ENCODE results near the gene CMIP.
A peak's percentile ranks its signal among the peaks of the same experiment; 100 is the strongest.
"Not testable (repeated sequence)": the region's sequence is repeated elsewhere in the genome, so short reads cannot be mapped to it uniquely, and the experiment has no call there.

The CMIP gene

DNA sequence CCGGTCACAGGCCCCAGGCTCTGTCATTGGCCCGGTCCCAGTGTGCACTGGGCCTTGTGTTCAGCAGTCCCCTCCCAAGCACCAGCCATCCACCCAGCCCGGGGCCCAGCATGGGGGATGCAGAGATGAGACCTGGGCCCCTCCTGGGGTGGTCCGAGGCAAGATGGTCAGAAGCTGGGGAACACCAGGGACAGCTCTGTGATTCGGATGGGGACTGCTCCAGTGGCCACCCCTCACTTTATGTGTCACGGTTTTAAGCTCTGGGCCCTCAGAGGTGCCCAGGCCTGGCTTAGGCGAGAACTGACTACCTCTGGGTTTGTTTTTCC, 242.5 kb downstream of the CMIP start:
- no peak for DNase-seq (ENCODE audit: low spot score)

DNA sequence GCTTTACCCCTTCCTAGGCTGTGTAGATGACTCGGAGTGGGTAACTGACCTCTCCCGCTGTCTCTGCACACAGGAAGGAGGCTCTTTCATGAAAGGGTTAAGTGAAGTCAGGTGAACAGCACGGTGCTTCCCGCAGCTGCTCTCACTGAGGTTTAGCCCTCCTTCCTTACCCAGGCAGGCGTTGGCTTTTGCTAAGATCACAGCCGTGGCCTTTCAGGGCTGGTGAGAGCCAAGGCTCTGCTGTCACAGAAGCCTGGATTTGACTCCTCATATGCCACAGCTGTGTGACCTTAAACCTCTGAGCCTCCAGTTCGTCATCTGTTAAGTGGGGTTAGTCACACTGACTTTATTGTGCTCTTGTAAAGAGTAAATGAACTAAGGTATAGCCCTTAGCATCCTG, 243.6 kb downstream of the CMIP start:
- no peak for DNase-seq (ENCODE audit: low spot score)

DNA sequence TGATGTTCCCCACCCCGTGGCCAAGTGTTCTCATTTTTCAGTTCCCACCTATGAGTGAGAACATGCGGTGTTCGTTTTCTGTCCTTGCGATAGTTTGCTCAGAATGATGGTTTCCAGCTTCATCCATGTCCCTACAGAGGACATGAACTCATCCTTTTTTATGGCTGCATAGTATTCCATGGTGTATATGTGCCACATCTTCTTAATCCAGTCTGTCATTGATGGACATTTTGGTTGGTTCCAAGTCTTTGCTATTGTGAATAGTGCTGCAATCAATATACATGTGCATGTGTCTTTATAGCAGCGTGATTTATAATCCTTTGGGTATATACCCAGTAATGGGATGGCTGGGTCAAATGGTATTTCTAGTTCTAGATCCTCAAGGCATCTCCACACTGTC, 244.2 kb downstream of the CMIP start:
- DNase-seq (ENCODE audit: low spot score): not testable (repeated sequence)

DNA sequence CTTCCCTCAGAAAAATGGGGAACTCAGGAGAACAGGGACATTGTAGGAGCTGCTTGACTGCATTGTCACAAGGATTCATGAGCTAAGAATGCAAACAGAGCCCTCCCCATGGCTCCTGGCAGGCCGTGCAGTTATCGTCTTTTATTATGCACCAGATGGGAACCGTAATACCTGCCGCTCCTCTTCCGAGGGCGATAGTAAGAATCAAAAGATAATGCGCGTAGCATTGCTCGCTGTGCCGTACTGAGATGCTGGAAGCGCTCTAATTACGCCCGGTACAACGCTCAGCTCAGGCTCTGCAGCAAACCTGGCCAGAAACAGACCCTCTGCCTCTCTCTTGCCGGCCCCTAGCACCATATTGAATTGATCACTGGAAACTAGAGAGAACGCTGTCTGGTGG, 247.4 kb downstream of the CMIP start:
- no peak for DNase-seq (ENCODE audit: low spot score)

DNA sequence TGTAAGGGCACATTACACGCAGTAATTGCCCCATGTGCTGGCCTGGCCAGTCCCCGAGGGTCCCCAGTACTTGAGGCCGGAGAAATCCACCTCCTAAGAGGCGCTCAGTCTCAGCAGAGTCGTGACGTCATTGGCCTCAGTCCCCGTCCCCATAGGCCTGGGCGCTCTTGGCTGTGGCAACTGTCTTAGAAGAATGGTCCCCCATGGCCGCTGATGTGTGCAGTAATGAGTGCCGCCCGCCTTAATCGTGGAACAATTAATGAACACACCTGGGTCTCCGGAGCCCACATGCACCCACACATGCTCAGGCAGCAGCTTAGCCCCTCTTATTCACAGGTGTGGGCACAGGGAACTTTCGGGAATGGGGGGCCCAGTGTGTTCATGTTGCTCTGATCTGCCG, 248.0 kb downstream of the CMIP start:
- DNase-seq (ENCODE audit: low spot score): no peak

DNA sequence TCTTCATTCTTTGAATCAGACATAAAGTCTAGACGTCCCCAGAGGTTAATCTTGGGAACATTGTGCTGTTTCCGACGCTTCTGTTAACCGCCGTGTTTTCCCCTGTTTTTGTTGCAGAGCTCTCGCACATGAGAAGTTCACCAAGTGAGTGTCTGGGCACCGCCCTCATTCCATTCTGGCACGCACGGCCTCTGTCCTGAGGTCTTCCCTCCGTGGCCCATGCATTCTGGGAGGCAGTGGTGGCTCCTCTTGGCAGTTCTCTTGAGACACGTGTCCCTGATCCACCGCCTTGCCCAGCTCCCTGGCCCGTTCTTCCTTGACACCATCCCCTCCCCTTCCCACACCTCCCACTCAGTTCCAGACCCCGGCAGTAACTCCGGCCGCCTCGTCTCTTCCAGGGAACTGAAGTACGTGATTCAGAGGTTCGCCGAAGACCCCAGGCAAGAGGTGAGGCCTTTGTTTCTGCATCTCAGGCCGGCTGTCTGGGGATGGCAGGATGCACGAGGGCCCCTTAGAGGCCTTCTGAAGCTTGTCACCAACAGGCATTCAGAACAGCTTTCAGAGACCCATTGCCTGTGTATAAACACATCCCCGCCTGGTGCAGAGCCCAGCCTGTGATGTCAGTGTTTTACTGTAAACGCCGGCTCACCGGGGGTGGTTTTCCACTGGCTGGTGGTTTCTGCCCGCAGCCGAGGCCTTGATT, 248.6 kb downstream of the CMIP start:
- no peak for DNase-seq (ENCODE audit: low spot score)

DNA sequence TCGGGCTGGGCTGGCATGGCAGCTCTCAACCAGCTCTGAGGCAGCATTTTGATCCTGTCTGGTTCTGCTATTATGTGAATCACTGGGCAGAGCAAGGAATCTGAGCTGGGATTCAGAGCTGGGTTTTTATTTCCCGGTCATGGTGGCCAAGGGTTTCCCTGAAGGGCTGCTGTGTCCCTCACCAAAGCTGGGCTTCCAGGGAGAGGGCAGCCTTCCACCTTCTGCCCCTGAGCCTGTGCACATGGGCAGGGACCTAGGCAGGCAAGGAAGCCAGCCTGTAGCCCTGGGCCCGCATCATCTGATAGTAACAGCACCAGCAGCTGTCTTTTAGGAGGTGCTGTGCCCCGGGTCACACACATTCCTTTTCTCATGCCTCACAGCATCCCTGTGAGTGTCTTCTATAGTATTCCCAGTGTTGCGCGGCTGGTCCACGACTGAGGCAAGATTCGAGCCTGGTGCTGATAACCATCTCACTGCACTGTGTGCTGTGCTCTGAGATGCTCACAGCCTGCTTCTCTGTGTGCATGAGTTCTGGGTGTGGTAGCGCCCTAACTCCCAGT, 249.2 kb downstream of the CMIP start:
- DNase-seq (ENCODE audit: low spot score): no peak

DNA sequence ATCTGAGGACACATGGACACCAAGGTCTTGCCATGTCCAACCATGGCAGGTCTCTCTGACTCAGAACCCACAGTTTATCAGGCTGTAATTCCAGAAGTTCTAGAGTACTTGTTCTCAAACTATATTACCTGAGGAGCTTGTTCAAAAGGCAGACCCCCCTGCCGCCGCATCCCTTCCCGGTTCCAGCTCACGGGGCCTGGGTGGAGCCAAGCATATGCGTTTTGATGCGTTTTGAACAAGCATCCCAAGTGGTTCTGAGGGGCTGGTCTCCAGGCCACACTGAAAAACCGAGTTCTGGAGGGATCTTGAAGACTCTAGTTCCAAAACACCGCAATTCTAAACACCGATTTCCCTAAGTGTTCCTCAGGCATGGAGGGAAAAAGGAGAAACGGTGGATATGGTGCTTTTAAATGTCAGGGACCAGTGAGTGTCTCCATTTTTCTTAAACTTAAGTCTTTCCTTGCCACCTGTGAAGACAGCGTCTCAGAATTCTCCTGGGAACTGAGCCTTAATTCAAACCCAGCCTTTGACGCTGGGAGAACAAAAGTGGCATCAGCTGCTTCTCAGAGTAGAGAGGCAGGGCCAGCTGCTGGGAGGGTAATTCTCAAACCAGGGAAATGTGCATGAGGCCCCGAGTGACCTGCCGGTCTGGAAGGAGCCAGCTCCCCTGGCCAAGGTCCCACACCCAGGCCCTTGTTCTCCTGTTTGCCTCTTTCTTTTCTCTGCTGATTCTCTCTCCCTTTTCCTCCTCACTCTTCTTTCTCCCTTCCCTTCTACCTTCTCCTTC, 250.1 kb downstream of the CMIP start:
- DNase-seq (ENCODE audit: low spot score): no peak

DNA sequence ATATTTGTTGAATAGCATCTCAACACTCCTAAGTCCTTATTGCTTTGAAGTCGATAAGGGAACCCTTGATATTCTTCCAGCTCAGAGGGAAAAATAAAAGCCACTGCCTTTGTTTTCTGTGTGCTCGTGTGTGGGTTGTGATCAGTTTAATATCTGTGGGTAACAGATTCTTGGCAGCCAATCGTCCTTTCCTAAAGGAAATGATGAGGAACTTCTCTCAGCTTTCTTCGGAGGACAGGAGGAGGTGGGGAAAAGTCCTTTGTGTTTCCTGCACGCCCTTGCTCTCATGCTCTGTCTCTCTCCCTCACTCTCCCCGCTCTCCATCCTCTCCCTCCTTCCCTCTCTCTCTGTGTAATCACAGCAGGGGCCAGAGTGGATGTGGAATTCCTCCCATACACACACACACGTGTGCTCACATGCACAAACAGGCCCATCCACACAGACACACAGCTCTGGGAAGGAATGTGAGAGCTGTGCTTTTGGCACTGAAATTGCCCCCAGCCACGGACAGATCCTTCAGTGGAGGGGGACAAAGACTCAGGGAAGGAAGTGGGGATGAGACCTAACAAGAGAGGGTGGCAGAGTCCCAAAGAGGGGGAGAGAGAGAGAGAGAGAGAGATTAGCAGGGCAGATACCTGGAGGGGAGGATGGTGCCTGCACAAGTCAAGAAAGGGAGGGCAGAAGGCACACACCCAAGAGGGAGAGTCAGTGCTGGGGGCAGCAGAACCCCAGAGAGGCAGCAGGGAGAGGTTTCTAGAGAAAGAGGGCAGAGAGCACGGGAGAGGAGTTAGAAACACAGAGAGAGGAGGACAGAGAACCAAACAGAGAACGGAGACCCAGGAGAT, 250.9 kb downstream of the CMIP start:
- no peak for DNase-seq (ENCODE audit: low spot score)

DNA sequence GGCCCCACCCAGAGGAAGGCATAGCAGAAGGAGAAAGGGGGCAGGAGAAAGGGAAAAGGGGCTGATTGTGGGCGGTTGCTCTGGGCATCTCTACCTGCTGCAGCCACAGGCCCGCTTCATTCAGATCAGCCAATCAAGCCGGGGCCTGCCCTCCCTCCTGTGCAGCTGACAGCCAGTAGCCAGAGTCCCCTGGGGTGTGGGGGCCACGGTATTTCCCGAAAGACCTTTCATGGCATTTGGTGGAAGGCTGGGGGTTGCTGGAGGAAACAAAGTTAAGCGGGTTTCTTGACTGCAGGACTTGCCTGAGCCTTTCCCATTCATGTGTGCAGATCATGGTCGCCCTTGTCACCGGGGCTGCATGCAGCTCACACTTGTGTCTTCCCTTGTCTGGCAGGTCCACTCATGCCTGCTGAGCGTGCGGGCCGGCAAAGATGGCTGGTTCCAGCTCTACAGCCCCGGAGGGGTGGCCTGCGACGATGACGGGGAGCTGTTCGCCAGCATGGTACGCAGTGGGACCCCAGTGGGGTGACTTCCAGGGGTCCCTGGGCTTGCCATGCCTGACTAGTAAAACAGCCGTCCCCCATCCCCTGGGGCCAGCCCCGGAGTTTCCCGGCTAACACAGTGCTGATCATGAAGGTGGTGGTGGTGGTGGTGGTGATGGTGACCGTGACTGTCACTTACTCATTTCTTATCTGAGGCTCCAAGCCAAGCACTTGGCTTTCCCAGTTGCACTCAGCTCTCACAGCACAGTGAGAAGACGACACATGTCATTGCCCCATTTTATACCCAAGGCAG, 251.8 kb downstream of the CMIP start:
- DNase-seq (ENCODE audit: low spot score): no peak

DNA sequence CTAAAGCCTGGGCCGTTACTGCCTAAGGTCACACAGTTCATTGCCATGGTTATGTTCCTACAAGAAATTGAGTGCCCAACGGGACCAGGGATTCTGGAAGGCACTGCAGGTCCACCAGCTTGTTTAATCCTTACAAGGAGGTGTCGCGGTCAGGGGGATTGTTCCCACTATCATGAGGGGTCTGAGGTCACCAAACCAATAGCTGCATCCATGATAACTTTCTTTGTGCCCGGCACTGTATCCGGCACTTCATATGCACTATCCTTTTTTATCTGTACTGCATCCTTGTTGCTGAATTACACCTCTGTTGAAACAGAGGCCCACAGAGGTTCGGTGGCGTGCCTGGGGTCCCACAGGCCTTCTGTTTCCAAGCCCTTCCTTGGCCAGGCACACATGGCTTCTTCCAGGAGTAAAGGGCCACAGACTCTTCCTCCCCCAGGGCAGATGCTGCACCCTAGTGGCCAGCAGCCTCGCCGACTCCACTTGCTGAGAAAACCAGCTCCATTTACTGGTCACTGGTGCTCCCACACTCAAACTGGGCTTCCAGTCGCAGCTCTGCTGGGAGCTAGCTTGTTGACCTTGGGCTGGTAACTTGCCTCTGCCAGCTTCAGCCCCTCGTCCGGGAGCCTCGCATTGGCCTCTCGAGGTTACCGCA, 252.5 kb downstream of the CMIP start:
- DNase-seq (ENCODE audit: low spot score): peak; percentile 66

DNA sequence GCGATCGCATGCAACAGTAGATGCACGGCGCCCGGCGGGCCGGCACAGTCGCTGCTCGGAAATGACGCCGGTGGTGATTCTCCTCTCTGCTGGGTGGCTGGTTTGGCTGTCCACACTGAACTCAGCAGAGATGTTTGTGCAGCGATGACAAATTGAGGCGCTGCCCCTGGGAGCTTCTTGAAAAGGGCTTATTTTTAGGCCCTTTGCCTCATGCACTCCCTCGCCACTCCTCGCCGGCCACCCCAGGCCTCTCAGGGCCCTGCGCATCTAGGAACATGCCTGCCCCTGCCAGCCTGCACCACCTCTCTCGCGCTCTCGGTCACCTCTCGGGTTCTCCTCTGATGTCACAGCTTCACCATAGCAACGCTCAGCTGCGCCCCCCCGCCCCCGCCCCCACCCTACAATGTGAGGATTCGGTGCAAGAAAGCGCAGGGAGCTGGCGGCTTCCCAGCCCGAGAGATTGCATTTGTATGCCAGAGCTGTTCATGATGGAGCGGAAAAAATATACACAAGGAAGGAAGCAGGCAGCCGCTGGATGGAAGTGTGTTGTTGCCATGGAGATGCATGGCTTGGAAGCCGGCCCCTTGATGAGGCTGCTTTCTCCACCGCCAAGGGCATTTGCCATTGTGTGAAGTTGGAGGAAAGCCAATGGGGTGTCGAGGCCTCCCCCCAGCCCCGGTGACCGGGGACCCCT, 253.2 kb downstream of the CMIP start:
- DNase-seq (ENCODE audit: low spot score): no peak

DNA sequence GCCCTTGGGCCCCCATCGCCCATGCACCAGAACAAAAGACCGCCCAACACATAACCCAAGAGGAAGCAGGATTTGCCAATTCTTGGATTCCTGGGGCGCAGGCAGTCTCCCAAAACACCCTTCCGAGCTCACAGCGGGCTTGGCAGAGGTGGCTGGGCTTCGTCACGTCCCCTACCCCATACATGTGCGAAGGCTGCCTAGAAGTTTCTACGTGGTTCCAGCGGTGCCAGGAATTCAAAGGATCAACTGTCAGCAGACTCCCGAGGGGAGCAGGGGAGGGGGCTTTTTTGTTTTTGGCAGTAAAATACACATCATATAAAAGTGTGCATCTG, 253.7 kb downstream of the CMIP start:
- DNase-seq (ENCODE audit: low spot score): no peak

DNA sequence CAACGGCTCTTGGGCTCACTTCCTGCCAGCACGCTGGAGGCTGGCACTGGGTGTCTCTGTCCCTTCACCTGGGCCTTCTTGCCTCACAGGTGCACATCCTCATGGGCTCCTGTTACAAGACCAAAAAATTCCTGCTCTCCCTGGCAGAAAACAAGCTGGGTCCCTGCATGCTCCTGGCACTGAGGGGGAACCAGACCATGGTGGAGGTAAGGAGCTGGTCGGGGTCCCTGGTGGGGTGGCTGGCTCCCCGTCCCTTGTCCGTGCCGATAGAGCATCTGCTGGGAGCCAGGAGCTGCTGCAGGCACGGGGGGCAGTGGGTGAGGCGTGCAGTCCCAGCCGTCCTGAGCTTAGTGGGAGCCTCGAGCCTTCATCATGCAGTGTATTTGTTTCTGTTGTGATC, 255.0 kb downstream of the CMIP start:
- no peak for DNase-seq (ENCODE audit: low spot score)

DNA sequence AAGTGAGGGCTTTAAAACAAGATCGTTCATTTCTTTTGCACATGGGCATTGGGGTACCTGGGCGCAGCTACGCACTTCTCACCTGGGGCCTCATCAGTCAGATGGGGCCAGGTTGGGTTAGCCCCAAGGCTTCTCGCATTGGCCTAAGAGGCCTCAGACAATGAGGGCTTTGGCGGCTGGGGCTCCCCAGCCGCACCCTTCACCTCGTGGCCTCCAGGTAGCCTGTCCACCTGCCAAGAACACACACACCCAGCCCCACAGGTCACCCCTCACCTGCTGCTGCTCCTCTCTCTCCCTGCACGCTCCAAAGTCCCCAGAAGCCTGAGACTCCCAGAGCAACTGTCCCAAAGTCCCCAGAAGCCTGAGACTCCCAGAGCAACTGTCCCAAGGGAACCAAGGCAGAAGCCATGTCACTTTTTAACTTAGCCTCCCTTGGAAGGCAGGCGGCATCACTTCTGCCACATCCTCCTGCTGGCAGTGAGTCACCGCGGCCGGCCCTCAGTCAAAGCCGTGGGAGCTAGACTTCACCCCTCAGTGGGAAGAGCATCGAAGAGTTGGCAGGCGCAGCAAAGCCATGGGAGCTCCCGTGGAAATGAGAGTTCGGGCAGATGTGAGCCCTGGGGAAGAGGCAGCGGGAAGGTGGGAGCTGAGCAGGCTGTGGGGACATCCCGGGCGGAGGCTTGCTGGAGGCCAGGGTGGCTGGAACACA, 255.6 kb downstream of the CMIP start:
- no peak for DNase-seq (ENCODE audit: low spot score)

DNA sequence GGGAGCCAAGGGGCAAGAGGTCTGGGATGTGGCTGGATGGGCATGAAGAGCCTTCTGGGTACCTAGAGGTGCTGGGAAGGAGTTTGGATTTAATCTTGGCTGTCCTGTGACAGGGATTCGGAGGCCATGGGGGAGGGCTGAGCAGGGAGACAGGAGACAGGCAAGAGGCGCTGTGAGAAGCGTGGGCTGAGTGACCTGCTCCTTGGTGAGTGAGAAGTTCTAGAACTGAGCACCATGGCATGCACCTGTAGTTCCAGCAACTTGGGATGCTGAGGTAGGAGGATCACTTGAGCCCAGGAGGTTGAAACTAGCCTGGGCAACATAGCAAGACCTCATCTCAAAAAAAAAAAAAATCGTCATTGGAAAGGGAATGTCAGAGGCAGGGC, 256.2 kb downstream of the CMIP start:
- no peak for DNase-seq (ENCODE audit: low spot score)

DNA sequence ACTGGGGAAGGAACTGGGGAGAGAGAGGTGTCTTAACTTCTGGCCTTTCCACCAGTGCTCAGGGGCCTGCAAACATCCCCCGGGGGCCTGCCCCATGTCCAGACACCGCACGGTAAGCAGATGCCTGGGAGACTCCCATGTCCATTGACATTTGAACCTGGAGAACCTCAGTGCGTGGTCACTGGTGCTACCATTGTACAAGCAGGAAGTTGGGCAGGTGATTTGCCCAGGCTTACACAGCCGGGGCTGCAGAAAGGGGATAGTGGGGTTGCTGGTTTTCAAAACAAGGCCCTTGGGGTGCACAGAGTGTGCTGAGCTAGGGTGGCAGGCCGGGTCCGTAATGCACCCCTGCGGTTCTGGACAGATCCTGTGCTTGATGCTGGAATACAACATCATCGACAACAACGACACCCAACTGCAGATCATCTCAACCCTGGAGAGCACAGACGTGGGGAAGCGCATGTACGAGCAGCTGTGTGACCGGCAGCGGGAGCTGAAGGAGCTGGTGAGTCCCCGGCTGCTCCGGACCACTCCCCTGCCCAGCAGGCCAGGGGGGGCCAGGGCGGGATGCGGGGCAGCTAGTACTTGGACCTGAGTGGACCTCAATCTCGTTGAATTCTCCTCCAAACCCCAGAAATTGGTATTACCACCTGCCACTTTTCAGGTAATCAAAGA, 256.8 kb downstream of the CMIP start:
- DNase-seq (ENCODE audit: low spot score): no peak

DNA sequence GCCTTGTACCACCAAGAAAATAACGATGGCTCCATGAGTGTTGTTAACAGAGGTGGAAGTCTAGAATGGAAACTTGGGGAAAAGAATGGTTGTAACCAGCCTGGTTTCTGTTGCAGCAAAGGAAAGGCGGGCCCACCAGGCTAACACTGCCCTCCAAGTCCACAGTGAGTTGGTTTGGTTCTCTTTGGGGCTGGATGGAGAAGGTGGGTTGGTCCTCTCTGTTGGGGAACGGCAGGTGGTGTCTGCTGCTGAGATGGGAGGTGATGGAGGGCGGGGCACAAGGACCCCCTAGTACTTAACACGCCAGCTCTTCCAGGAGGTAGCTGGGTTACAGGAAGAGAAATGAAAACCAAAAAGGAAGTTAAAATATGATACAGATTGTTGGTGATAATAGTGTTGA, 257.9 kb downstream of the CMIP start:
- DNase-seq (ENCODE audit: low spot score): no peak
